Measurements from ENCODE around the gene RHOF.

The RHOF gene

GRCh38 chr12:121815263-121815662 is 21.8 kb upstream of the RHOF start:
- no peak overlapping the region for H3K4me3 ChIP-seq (ENCODE audit: insufficient read depth, low read length, poor library complexity, severe bottlenecking)
- H3K9me2 ChIP-seq (replicated peaks; ENCODE audit: insufficient read depth, low read length), result no peaks in the 10 kb centered on the region
- H3K9me3 ChIP-seq (ENCODE audit: insufficient read depth, low read length), result no peaks in the 10 kb centered on the region
- H3F3A ChIP-seq (ENCODE audit: insufficient read depth), result peaks cover 13% of the 10 kb centered on the region
- H3K36me3 ChIP-seq (ENCODE audit: low read length), result 0 out of 2 replicates have a peak, but pooled peaks cover 4% of the 10 kb centered on the region
- H3K9ac ChIP-seq (ENCODE audit: low read length), result no peak overlapping the region
- no peak overlapping the region for H3K27ac ChIP-seq (ENCODE audit: low read depth, low read length)
- H4K20me1 ChIP-seq (ENCODE audit: low read depth, low read length), result no peaks in the 10 kb centered on the region
- H3K4me2 ChIP-seq (ENCODE audit: low read depth, low read length, poor library complexity, severe bottlenecking), result no peak overlapping the region
- H3K27me3 ChIP-seq (ENCODE audit: low read length), result no peaks in the 10 kb centered on the region
- H3K79me2 ChIP-seq (ENCODE audit: insufficient read depth, low read length), result peaks cover 31% of the 10 kb centered on the region
- no peak for TF ChIP-seq EZH2phosphoT487 (conservative IDR thresholded peaks at IDR 0.05; ENCODE audit: low read length)
- TF ChIP-seq CTCF (IDR thresholded peaks at IDR 0.05; ENCODE audit: insufficient read depth, low read length, poor library complexity, severe bottlenecking), result no peak
- no peak overlapping the region for H2AFZ ChIP-seq (ENCODE audit: low read depth, low read length, severe bottlenecking)

- Histone ChIP-seq H3K4me3 (ENCODE audit: insufficient read depth, low read length, poor library complexity, severe bottlenecking) (no peak overlapping the region), H3K79me2 (ENCODE audit: insufficient read depth, low read length) (peaks cover 31% of the 10 kb centered on the region), H3K27me3 (ENCODE audit: low read length) (no peaks in the 10 kb centered on the region), H3K36me3 (ENCODE audit: low read length) (0 out of 2 replicates have a peak, but pooled peaks cover 4% of the 10 kb centered on the region), H3K9ac (ENCODE audit: low read length) (no peak overlapping the region), H3K9me3 (ENCODE audit: insufficient read depth, low read length) (no peaks in the 10 kb centered on the region), H4K20me1 (ENCODE audit: low read depth, low read length) (no peaks in the 10 kb centered on the region), H3K4me2 (ENCODE audit: low read depth, low read length, poor library complexity, severe bottlenecking) (no peak overlapping the region), H3K27ac (ENCODE audit: low read depth, low read length) (no peak overlapping the region), H3F3A (ENCODE audit: insufficient read depth) (peaks cover 13% of the 10 kb centered on the region), H3K9me2 (replicated peaks; ENCODE audit: insufficient read depth, low read length) (no peaks in the 10 kb centered on the region), H2AFZ (ENCODE audit: low read depth, low read length, severe bottlenecking) (no peak overlapping the region)
- TF ChIP-seq CTCF (IDR thresholded peaks at IDR 0.05; ENCODE audit: insufficient read depth, low read length, poor library complexity, severe bottlenecking) (no peak), EZH2phosphoT487 (conservative IDR thresholded peaks at IDR 0.05; ENCODE audit: low read length) (no peak)
These were observed 21.1 kb upstream of the RHOF start for GRCh38 chr12:121814429-121815119.

GRCh38 chr12:121813951-121814350 is 20.5 kb upstream of the RHOF start:
- no peak overlapping the region for H3K27ac ChIP-seq (ENCODE audit: low read depth, low read length)
- no peak overlapping the region for H3K9ac ChIP-seq (ENCODE audit: low read length)

More at GRCh38 chr12:121813951-121814350, 20.5 kb upstream of the RHOF start:
- Histone ChIP-seq H3K9me3 (ENCODE audit: insufficient read depth, low read length) (no peaks in the 10 kb centered on the region), H3K79me2 (ENCODE audit: insufficient read depth, low read length) (peaks cover 31% of the 10 kb centered on the region), H4K20me1 (ENCODE audit: low read depth, low read length) (no peaks in the 10 kb centered on the region), H2AFZ (ENCODE audit: low read depth, low read length, severe bottlenecking) (no peak overlapping the region), H3K4me3 (ENCODE audit: insufficient read depth, low read length, poor library complexity, severe bottlenecking) (no peak overlapping the region), H3K4me2 (ENCODE audit: low read depth, low read length, poor library complexity, severe bottlenecking) (no peak overlapping the region), H3F3A (ENCODE audit: insufficient read depth) (peaks cover 13% of the 10 kb centered on the region), H3K9me2 (replicated peaks; ENCODE audit: insufficient read depth, low read length) (no peaks in the 10 kb centered on the region), H3K36me3 (ENCODE audit: low read length) (0 out of 2 replicates have a peak, but pooled peaks cover 4% of the 10 kb centered on the region), H3K27me3 (ENCODE audit: low read length) (no peaks in the 10 kb centered on the region)
- TF ChIP-seq CTCF (IDR thresholded peaks at IDR 0.05; ENCODE audit: insufficient read depth, low read length, poor library complexity, severe bottlenecking) (no peak), EZH2phosphoT487 (conservative IDR thresholded peaks at IDR 0.05; ENCODE audit: low read length) (no peak)
